K562 (cell line): ENCODE measurements around the gene TRPV5. TPM values are rescaled to one million over a fixed set of nuclear protein-coding genes. Genes with fewer than 3 reads are reported as not detected.
A peak's percentile ranks its signal among the peaks of the same experiment; 100 is the strongest.

Source experiments
- ATAC-seq: fragments of 200-7000 bp; cut with Tn5 transposase; 3 replicates; pipeline ENCODE4 v1.9.1; 2020; ENCODE audit warnings: moderate library complexity
- BruUV-seq: library from RNA; stranded (reverse); fragments of 400-500 nt; replicated peaks from 2 replicates; lab custom pipeline; 2021; lab: Mats Ljungman, UMichigan
- CTCF ChIA-PET: fragments of 300-600 bp; formaldehyde crosslinking; extraction: SDS; loops from one replicate; lab custom pipeline; 2021; ENCODE audit warnings: low intra/inter-chr PET ratio; lab: Yijun Ruan, JAX
- POLR2A ChIA-PET: fragments of 300-600, 350-650 bp; sonication (Branson Sonifier 250); formaldehyde crosslinking; extraction: SDS; loops from one replicate; lab custom pipeline; 2021; ENCODE audit warnings: antibody characterized with exemption, inconsistent platforms; lab: Yijun Ruan, JAX
- DNase-seq, 4 experiments: peaks; one replicate each; pipeline versions ENCODE4 v3.0.0 to v3.0.0-alpha.2; 2011 to 2018; ENCODE audit warnings: low spot score in 3 of 4, mixed read lengths in 3 of 4; ENCODE audit errors: extremely low read depth in 1 of 4
- FAIRE-seq: peaks from 2 replicates; lab custom pipeline; 2011; peaks lifted over from hg19 to GRCh38; lab: Jason Lieb, UNC
- H2AFZ ChIP-seq: 2 replicates; pipeline ENCODE4 v1.6.0; 2011; ENCODE audit warnings: low read depth, low read length, control low read depth, inconsistent platforms
- H3K27ac ChIP-seq: fragments of 200-600 bp; 3 replicates; pipeline ENCODE4 v1.8.0; 2011; ENCODE audit warnings: low read depth, mild to moderate bottlenecking, control low read depth, inconsistent platforms, low read length, moderate library complexity, mixed read lengths; ENCODE audit errors: extremely low read depth
- H3K27me3 ChIP-seq, 2 experiments: fragments of 300-600 bp in 1 of 2; 2 replicates in 1 of 2; 3 replicates in 1 of 2; pipeline versions ENCODE4 v1.6.0 to v1.8.0; 2011; ENCODE audit warnings: inconsistent platforms in 2 of 2, low read length in 2 of 2, mild to moderate bottlenecking in 1 of 2, mixed read lengths in 1 of 2, moderate library complexity in 1 of 2; ENCODE audit not compliant: control insufficient read depth in 2 of 2, insufficient read depth in 2 of 2
- H3K36me3 ChIP-seq: fragments of 300-600 bp; 3 replicates; pipeline ENCODE4 v1.8.0; 2011; ENCODE audit warnings: mild to moderate bottlenecking, low read length, inconsistent platforms; ENCODE audit not compliant: control insufficient read depth, insufficient read depth
- H3K4me1 ChIP-seq, 2 experiments: fragments of 200-600 bp in 1 of 2; replicated peaks in 1 of 2; 2 replicates in 1 of 2; 3 replicates in 1 of 2; pipeline versions ENCODE4 v1.5.1 to v1.8.0; 2011; ENCODE audit warnings: inconsistent platforms in 2 of 2, low read length in 2 of 2, mild to moderate bottlenecking in 1 of 2, mixed read lengths in 1 of 2, moderate library complexity in 1 of 2; ENCODE audit not compliant: control insufficient read depth in 2 of 2, insufficient read depth in 2 of 2
- H3K4me2 ChIP-seq: 2 replicates; pipeline ENCODE4 v1.6.1; 2011; ENCODE audit warnings: low read length, control low read depth, inconsistent platforms, mixed read lengths; ENCODE audit not compliant: insufficient read depth
- H3K4me3 ChIP-seq: fragments of 200-600 bp; sonication (generic), shearing (Covaris generic); 2 replicates; pipeline ENCODE4 v1.5.1; 2016; ENCODE audit warnings: control low read depth, inconsistent platforms
- H3K79me2 ChIP-seq: fragments of 200-600 bp; 3 replicates; pipeline ENCODE4 v1.8.0; 2011; ENCODE audit warnings: low read length, inconsistent platforms; ENCODE audit not compliant: control insufficient read depth, insufficient read depth
- H3K9ac ChIP-seq, 2 experiments: 2 replicates each; pipeline versions ENCODE4 v1.6.0 to v1.6.1; 2011; ENCODE audit warnings: low read depth in 2 of 2, low read length in 2 of 2, control low read depth in 1 of 2, inconsistent platforms in 1 of 2, mild to moderate bottlenecking in 1 of 2, mixed read lengths in 1 of 2; ENCODE audit not compliant: insufficient read depth in 1 of 2
- H3K9me1 ChIP-seq: one replicate; pipeline ENCODE4 v1.6.0; 2011; ENCODE audit warnings: inconsistent platforms, mild to moderate bottlenecking, low read length, moderate library complexity; ENCODE audit not compliant: control insufficient read depth, insufficient read depth
- H3K9me3 ChIP-seq: replicated peaks from 2 replicates; pipeline ENCODE4 v1.5.1; 2011; ENCODE audit warnings: low read depth, low read length, inconsistent platforms; ENCODE audit not compliant: control insufficient read depth, insufficient read depth
- H4K20me1 ChIP-seq: replicated peaks from 2 replicates; pipeline ENCODE4 v1.6.1; 2011; ENCODE audit warnings: low read length, inconsistent platforms, mixed read lengths; ENCODE audit not compliant: control insufficient read depth, insufficient read depth
- ADNP ChIP-seq: fragments of 200-800 bp; sonication (Bioruptor generic); IDR thresholded peaks from 2 replicates; pipeline ENCODE4 v1.6.1; 2016; ENCODE audit warnings: missing genetic modification characterization, missing compliant biosample characterization
- BCOR ChIP-seq: fragments of 450-650 bp; IDR thresholded peaks from 2 replicates; pipeline ENCODE4 v1.6.1; 2016
- KDM1A ChIP-seq, 2 experiments: fragments of 450-650 bp; IDR thresholded peaks; 2 replicates each; pipeline ENCODE4 v1.6.1; 2016; ENCODE audit warnings: mild to moderate bottlenecking in 2 of 2
- NEUROD1 ChIP-seq: fragments of 150-350 bp; IDR thresholded peaks from 2 replicates; pipeline ENCODE4 v1.6.1; 2014; ENCODE audit warnings: borderline replicate concordance, low read length, low read depth; ENCODE audit not compliant: partially characterized antibody
- STAT6 ChIP-seq: sonication (generic); formaldehyde crosslinking; IDR thresholded peaks from 2 replicates; pipeline ENCODE4 v1.8.1; 2023; ENCODE audit warnings: mild to moderate bottlenecking, missing genetic modification reagents
- ZNF407 ChIP-seq: fragments of 450-650 bp; IDR thresholded peaks from 2 replicates; pipeline ENCODE4 v1.6.1; 2016; ENCODE audit warnings: low read depth
- ZNF436 ChIP-seq: fragments of 250-450, 450-650 bp; sonication (Bioruptor Pico); formaldehyde crosslinking; IDR thresholded peaks from 2 replicates; pipeline ENCODE4 v1.7.0; 2020; ENCODE audit warnings: mild to moderate bottlenecking
- WGBS: fragments of 100-300 bp; shearing (Covaris generic); methylation state at CpG from one replicate; pipeline ENCODE4 v1.1.6; 2016; ENCODE audit warnings: low coverage, mixed read lengths; ENCODE audit not compliant: insufficient coverage; ENCODE audit errors: missing lambda C conversion rate; 5-methylcytosine and 5-hydroxymethylcytosine counted together
- in situ Hi-C: fragments of 300-500 bp; cut with MboI; formaldehyde crosslinking; loops from 4 replicates; pipeline ENCODE4 v1.15.0; 2018; ENCODE audit warnings: inconsistent platforms, mixed read lengths
- intact Hi-C: fragments of 100-400 bp; cut with micrococcal nuclease; formaldehyde crosslinking; loops from 2 replicates; pipeline ENCODE4 v1.14.2; 2022
- polyA plus RNA-seq, 8 experiments: library from polyadenylated mRNA; depleted of rRNA in 4 of 8; stranded (reverse) in 5 of 8; unstranded in 3 of 8; fragments of >200 nt; fragmentation: Nextera tagmentation in 2 of 8; fragmentation: Illumina TruSeq in 1 of 8; extraction: Ambion mirVana in 2 of 8; extraction: Trizol in 1 of 8; gene quantifications; 2 replicates each; pipeline versions ENCODE4 v1.2.1 to v1.2.3, GENCODE V29; 2011 to 2014; ENCODE audit warnings: inconsistent platforms in 1 of 8, missing spikeins in 1 of 8
- total RNA-seq, 7 experiments: library from RNA; depleted of rRNA in 6 of 7; stranded (reverse); fragments of >200 nt in 6 of 7; fragmentation: Illumina TruSeq in 2 of 7; extraction: Trizol in 2 of 7; gene quantifications; 2 replicates each; pipeline versions ENCODE4 v1.2.1 to v1.2.3, GENCODE V29; 2011 to 2021; ENCODE audit warnings: low replicate concordance in 1 of 7
- TF ChIP-seq, protein P1 (sequence below): IDR thresholded peaks from 3 replicates; pipeline ENCODE4 v1.6.1; 2011; ENCODE audit warnings: borderline replicate concordance, mild to moderate bottlenecking, moderate library complexity; ENCODE audit not compliant: insufficient read length; ENCODE audit errors: extremely low read depth

The TRPV5 gene
- total and polyA plus RNA-seq, 9 of the 15 experiments (the other 6 are each of a cell fraction or from before 2014, with no cell fraction given): not detected

DNA sequence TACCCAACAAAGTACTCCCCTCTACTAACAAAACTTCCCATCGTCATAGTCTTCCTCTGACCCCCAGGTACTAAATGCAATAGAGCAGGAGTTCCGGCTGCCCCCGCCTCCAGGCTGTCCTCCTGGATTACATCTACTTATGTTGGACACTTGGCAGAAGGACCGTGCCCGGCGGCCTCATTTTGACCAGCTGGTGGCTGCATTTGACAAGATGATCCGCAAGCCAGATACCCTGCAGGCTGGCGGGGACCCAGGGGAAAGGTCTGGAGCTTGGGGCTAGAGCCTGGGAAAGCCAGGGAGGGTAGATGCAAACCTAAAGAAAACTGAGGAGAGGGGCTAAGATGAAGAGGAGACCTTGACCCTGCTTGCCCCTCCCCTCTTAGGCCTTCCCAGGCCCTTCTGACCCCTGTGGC is 63.4 kb downstream of the TRPV5 start:
- no peaks in the 10 kb centered on the region for H3K9me3 ChIP-seq
- no peak overlapping the region for H3K4me2 ChIP-seq
- no peak overlapping the region for H3K4me3 ChIP-seq
- BruUV-seq: no TSS peak
- ATAC-seq (no peak), FAIRE-seq (no peak), DNase-seq (no peak)
- CTCF ChIA-PET: no interaction called here
- no peak overlapping the region for H3K9ac ChIP-seq
- 0 out of 2 replicates have a peak, but pooled peaks cover 4% of the 10 kb centered on the region for H4K20me1 ChIP-seq
- in situ Hi-C loops: no loop called here
- POLR2A ChIA-PET: interaction anchor here (1.5 kb wide), 1 partner anchor 147 kb away, joined by 3 read pairs; no protein-coding TSS in a partner anchor
- H3K9me1 ChIP-seq: no peaks in the 10 kb centered on the region
- H3K4me1 ChIP-seq: peaks cover 0 to 26% of the 10 kb centered on the region in 2 experiments; a peak in 1 of 5 replicates
- intact Hi-C loops: no loop called here
- no peak overlapping the region for H2AFZ ChIP-seq
- no peaks in the 10 kb centered on the region for H3K36me3 ChIP-seq
- no peaks in the 10 kb centered on the region for H3K79me2 ChIP-seq
- peaks cover 2 to 62% of the 10 kb centered on the region in 2 experiments; a peak in 4 of 5 replicates for H3K27me3 ChIP-seq
- 41% methylated on average over 8 of the region's 8 CpGs for WGBS
- no peak overlapping the region for H3K27ac ChIP-seq
- no peak for TF ChIP-seq STAT6 (CRISPR knock-in tag)
- TF ChIP-seq, protein P1, sequence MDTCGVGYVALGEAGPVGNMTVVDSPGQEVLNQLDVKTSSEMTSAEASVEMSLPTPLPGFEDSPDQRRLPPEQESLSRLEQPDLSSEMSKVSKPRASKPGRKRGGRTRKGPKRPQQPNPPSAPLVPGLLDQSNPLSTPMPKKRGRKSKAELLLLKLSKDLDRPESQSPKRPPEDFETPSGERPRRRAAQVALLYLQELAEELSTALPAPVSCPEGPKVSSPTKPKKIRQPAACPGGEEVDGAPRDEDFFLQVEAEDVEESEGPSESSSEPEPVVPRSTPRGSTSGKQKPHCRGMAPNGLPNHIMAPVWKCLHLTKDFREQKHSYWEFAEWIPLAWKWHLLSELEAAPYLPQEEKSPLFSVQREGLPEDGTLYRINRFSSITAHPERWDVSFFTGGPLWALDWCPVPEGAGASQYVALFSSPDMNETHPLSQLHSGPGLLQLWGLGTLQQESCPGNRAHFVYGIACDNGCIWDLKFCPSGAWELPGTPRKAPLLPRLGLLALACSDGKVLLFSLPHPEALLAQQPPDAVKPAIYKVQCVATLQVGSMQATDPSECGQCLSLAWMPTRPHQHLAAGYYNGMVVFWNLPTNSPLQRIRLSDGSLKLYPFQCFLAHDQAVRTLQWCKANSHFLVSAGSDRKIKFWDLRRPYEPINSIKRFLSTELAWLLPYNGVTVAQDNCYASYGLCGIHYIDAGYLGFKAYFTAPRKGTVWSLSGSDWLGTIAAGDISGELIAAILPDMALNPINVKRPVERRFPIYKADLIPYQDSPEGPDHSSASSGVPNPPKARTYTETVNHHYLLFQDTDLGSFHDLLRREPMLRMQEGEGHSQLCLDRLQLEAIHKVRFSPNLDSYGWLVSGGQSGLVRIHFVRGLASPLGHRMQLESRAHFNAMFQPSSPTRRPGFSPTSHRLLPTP: peak; percentile 72
- TF ChIP-seq ADNP (tag): 0 out of 2 replicates have a peak, but pooled peaks have one; percentile 5
- no peak for TF ChIP-seq NEUROD1
- peak; percentile 77 for TF ChIP-seq BCOR
- no peak for TF ChIP-seq ZNF407
- peak; percentile 80 for TF ChIP-seq ZNF436 (CRISPR knock-in tag)
- TF ChIP-seq KDM1A (IDR thresholded peaks at IDR 0.05): peak; percentile 38 to 51; a peak in 3 of 4 replicates
